Coronary artery (tissue), 2 donors: Measurements from ENCODE around the gene PRSS12.

Experiments used
- DNase-seq: peaks from one replicate; pipeline ENCODE4 v3.0.0-alpha.2; 2017; ENCODE audit warnings: low spot score
- H3K27ac ChIP-seq, 2 donors: fragments of 200-600 bp; sonication (generic); one replicate each; pipeline ENCODE4 v1.5.1; 2016 to 2019
- H3K4me3 ChIP-seq: fragments of 200-600 bp; sonication (generic); 2 replicates; pipeline ENCODE4 v1.5.1; 2016; ENCODE audit warnings: mild to moderate bottlenecking, moderate library complexity
- CTCF ChIP-seq: fragments of 200-600 bp; sonication (generic); IDR thresholded peaks from one replicate; pipeline ENCODE4 v1.5.1; 2019; ENCODE audit warnings: antibody characterized with exemption

The PRSS12 gene

GRCh38 chr4:118235566-118236120 lies 117.2 kb downstream of the PRSS12 start:
- Histone ChIP-seq H3K27ac (no peak overlapping the region), H3K4me3 (no peak overlapping the region)
- DNase-seq, result no peak
- no peak for TF ChIP-seq CTCF
